Spleen (tissue), 11 donors: Measurements from ENCODE around the gene NOM1. TPM values are rescaled to one million over a fixed set of nuclear protein-coding genes. Genes with fewer than 3 reads are reported as not detected.
"Not testable (repeated sequence)": the region's sequence is repeated elsewhere in the genome, so short reads cannot be mapped to it uniquely, and the experiment has no call there.

Experiments
- DNase-seq: peaks from one replicate; pipeline ENCODE4 v3.0.0-alpha.2; 2020
- H3K27ac ChIP-seq, 8 donors: fragments of 200-600 bp; sonication (generic) in 7 of 8; 1 replicate in 4 of 8; 2 replicates in 4 of 8; pipeline versions ENCODE4 v1.5.0 to v1.8.0; 2016 to 2021; ENCODE audit warnings: inconsistent platforms in 4 of 8, mild to moderate bottlenecking in 4 of 8, moderate library complexity in 1 of 8
- H3K27me3 ChIP-seq, 7 donors: fragments of 200-600 bp; sonication (generic) in 6 of 7; replicated peaks in 1 of 7; 1 replicate in 4 of 7; 2 replicates in 3 of 7; pipeline versions ENCODE4 v1.5.0 to v1.8.0; 2016 to 2021; ENCODE audit warnings: inconsistent platforms in 3 of 7, mild to moderate bottlenecking in 1 of 7
- H3K36me3 ChIP-seq, 6 donors: fragments of 200-600 bp; sonication (generic) in 5 of 6; 1 replicate in 4 of 6; 2 replicates in 2 of 6; pipeline versions ENCODE4 v1.5.0 to v1.8.0; 2016 to 2021; ENCODE audit warnings: inconsistent platforms in 2 of 6
- H3K4me1 ChIP-seq, 6 donors: fragments of 200-600 bp; sonication (generic) in 5 of 6; 1 replicate in 3 of 6; 2 replicates in 3 of 6; pipeline versions ENCODE4 v1.5.0 to v1.8.0; 2016 to 2021; ENCODE audit warnings: inconsistent platforms in 3 of 6
- H3K4me3 ChIP-seq, 8 donors: fragments of 200-600 bp; sonication (generic) in 7 of 8; 1 replicate in 4 of 8; 2 replicates in 4 of 8; pipeline versions ENCODE4 v1.5.0 to v1.8.0; 2016 to 2021; ENCODE audit warnings: inconsistent platforms in 4 of 8, mild to moderate bottlenecking in 4 of 8, moderate library complexity in 2 of 8
- H3K9me3 ChIP-seq, 8 donors: fragments of 200-600 bp; sonication (generic) in 7 of 8; 1 replicate in 4 of 8; 2 replicates in 4 of 8; pipeline versions ENCODE4 v1.5.0 to v1.8.0; 2016 to 2021; ENCODE audit warnings: inconsistent platforms in 4 of 8
- CTCF ChIP-seq, 11 experiments: fragments of 200-600 bp in 7 of 11; fragments of 450-650 bp in 4 of 11; sonication (generic) in 4 of 11; IDR thresholded peaks in 8 of 11; conservative IDR thresholded peaks in 3 of 11; 1 replicate in 7 of 11; 2 replicates in 4 of 11; pipeline versions ENCODE4 v1.4.0 to v1.8.0; 2016 to 2021; ENCODE audit warnings: antibody characterized with exemption in 11 of 11, inconsistent platforms in 4 of 11, mild to moderate bottlenecking in 1 of 11
- POLR2A ChIP-seq, 3 donors: fragments of 450-650 bp; IDR thresholded peaks; one replicate each; pipeline ENCODE4 v1.5.1; 2017; ENCODE audit warnings: antibody characterized with exemption in 3 of 3, mild to moderate bottlenecking in 1 of 3
- POLR2AphosphoS5 ChIP-seq, 3 donors: sonication (generic); formaldehyde crosslinking; IDR thresholded peaks; one replicate each; pipeline ENCODE4 v1.5.1; 2017; ENCODE audit warnings: antibody characterized with exemption in 3 of 3
- WGBS, 5 donors: extraction: QIAGEN DNeasy Blood & Tissue Kit in 3 of 5; methylation state at CpG; one replicate each; pipeline versions ENCODE4 v1.1.5 to v1.1.7; 2013 to 2018; 5-methylcytosine and 5-hydroxymethylcytosine counted together
- intact Hi-C: fragments of 100-400 bp; cut with DNase I; formaldehyde crosslinking; loops from one replicate; pipeline ENCODE4 v1.15.0; 2023; ENCODE audit warnings: low total_unique reads
- polyA plus RNA-seq, 3 donors: library from polyadenylated mRNA; stranded (reverse); fragments of 200-250 nt; gene quantifications; one replicate each; pipeline ENCODE4 v1.2.1, GENCODE V29; 2013
- total RNA-seq, 7 donors: library from RNA; depleted of rRNA in 3 of 7; stranded (reverse); fragments of >200 nt in 3 of 7; fragmentation: NEBNext Ultra II Directional in 4 of 7; extraction: Animal tissue kit (Norgen Biotek cat#: 25700) in 4 of 7; gene quantifications; one replicate each; pipeline versions ENCODE4 v1.1.0 to v1.2.1, GENCODE V29; 2016 to 2021
- donor health status: healthy with polysubstance abuse.
- donor health status: DM: no; HTN: no; CAD: no; lungs with moderate emphysema.
- donor health status: DM: no; HTN: no; CAD: no.
- donor health status: Bipolar disorder and iron deficiency.
- donor health status: healthy.
- donor health status: DM: no; HTN: no; CAD: no.
- donor health status: DM: yes; HTN: yes; CAD: no.

NOM1 gene
- total and polyA plus RNA-seq, 10 donors, result 4.5 to 31.1 (median 22.0) TPM

- WGBS, 5 donors, result 16 to 55% (median 29%) methylated on average over 5 of the region's 5 CpGs
- no peak for DNase-seq
- Histone ChIP-seq H3K4me3 (no peak overlapping the region), H3K4me1 (peaks cover 0 to 5% (median 0%) of the 10 kb centered on the region in 6 donors), H3K27ac (no peak overlapping the region), H3K9me3 (no peaks in the 10 kb centered on the region), H3K36me3 (no peaks in the 10 kb centered on the region), H3K27me3 (peaks cover 0 to 23% (median 0%) of the 10 kb centered on the region in 7 donors)
- intact Hi-C loops, result no loop called here
- TF ChIP-seq CTCF (IDR thresholded peaks at IDR 0.05 in 8 of 11, conservative IDR thresholded peaks at IDR 0.05 in 3 of 11) (no peak), POLR2A (IDR thresholded peaks at IDR 0.05) (no peak), POLR2AphosphoS5 (IDR thresholded peaks at IDR 0.05) (peak in 1 of 3 donors; percentile 1)
Observed at GRCh38 chr7:156928406-156928747, 21.1 kb upstream of the NOM1 start.

DNA sequence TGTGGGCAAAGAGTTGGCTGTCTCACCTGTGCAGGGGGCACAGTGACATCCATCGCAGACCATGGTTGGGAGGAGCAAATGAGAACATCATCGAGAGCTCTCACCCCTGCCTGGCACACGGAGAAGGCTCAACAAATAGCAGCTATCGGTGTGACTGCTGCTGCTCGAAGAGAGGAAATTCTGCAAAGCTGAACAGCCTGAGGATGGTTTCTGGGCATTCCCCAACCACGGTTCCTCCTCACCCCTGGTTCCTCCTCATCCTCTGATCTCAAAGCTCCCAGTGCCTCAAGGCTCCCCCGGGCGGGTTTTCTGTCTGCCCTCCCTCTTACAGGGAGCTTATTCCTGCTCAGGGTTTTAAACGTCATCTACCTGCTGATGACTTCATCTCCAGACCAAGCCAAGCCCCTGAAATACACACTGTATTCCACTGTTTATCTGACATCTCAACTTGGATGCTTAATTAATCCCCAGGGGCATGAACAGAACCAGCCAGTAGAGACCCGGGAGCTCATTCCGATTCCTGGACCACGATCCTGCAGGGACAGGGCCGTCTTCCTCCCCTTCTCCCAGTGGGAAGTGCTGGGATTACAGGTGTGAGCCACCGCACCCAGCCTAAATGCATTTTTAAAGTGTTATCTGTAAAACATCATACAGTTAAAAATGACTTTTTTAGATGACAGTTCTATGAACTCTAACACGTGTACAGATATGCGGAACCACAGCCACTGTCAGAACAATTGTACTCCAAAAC is 19.5 kb upstream of the NOM1 start:
- no peak for DNase-seq
- H3K36me3 ChIP-seq, result no peaks in the 10 kb centered on the region
- intact Hi-C loops, result no loop called here
- peaks cover 0 to 5% (median 0%) of the 10 kb centered on the region in 6 donors for H3K4me1 ChIP-seq
- no peaks in the 10 kb centered on the region for H3K9me3 ChIP-seq
- WGBS, 5 donors, result 48 to 61% (median 58%) methylated on average over 16 of the region's 16 CpGs
- TF ChIP-seq POLR2AphosphoS5 (IDR thresholded peaks at IDR 0.05) (no peak), POLR2A (IDR thresholded peaks at IDR 0.05) (no peak), CTCF (IDR thresholded peaks at IDR 0.05 in 8 of 11, conservative IDR thresholded peaks at IDR 0.05 in 3 of 11) (no peak)
- no peak overlapping the region for H3K4me3 ChIP-seq
- peaks cover 0 to 23% (median 0%) of the 10 kb centered on the region in 7 donors for H3K27me3 ChIP-seq
- no peak overlapping the region for H3K27ac ChIP-seq

DNA sequence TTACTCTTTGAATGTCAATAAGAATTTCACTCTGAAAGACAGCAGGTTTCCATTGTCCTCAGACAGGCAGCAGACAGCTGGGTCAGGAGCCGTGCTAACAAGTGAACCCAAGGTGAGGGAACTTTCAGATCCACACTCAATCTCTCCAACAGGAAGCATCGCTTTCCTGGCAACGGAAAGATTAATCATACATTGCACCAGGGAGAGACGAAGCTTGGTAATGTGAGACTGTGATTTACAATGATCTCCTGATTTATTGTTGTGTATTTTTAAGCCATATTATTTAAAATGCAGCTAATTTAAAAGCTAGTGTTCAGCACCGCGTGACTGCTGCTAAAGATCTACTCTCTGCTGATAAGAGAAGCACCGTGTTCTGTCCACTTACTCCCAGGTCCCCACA is 17.5 kb upstream of the NOM1 start:
- 14 to 21% (median 17%) methylated on average over 7 of the region's 7 CpGs for WGBS, 5 donors
- Histone ChIP-seq H3K27me3 (peaks cover 0 to 28% (median 0%) of the 10 kb centered on the region in 7 donors), H3K4me1 (peaks cover 0 to 5% (median 0%) of the 10 kb centered on the region in 6 donors), H3K9me3 (no peaks in the 10 kb centered on the region), H3K36me3 (no peaks in the 10 kb centered on the region), H3K27ac (no peak overlapping the region), H3K4me3 (no peak overlapping the region)
- no peak for TF ChIP-seq CTCF (IDR thresholded peaks at IDR 0.05 in 8 of 11, conservative IDR thresholded peaks at IDR 0.05 in 3 of 11)
- peak in 1 of 3 donors; percentile 32 for TF ChIP-seq POLR2AphosphoS5 (IDR thresholded peaks at IDR 0.05)
- TF ChIP-seq POLR2A (IDR thresholded peaks at IDR 0.05), result no peak
- DNase-seq, result no peak
- intact Hi-C loops, result no loop called here

DNA sequence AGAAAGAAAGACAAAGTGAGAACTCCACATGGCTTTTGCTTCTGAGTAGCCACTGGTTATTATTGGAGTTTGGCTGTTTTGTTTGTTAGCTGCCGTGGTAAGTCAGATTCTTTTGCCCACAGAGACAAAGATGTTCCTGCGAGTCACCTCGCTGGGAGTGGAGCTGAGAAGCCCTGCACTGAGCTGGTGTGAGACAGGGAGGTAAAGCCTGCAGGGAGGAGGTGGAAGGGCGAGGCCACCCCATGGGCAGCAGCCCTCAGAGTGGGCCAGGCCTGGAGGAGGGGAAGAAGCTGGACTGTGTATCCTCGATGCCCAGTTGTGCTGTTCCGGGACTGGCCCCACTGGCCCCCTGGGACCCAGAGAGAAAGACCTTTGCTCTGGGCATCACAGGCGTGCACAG is 14.3 kb upstream of the NOM1 start:
- no peaks in the 10 kb centered on the region for H3K36me3 ChIP-seq
- H3K27me3 ChIP-seq, result peaks cover 0 to 5% (median 0%) of the 10 kb centered on the region in 7 donors
- no peaks in the 10 kb centered on the region for H3K9me3 ChIP-seq
- WGBS, 5 donors, result 79 to 94% (median 91%) methylated on average over 7 of the region's 7 CpGs
- TF ChIP-seq POLR2AphosphoS5 (IDR thresholded peaks at IDR 0.05), result no peak
- no peak for TF ChIP-seq CTCF (IDR thresholded peaks at IDR 0.05 in 8 of 11, conservative IDR thresholded peaks at IDR 0.05 in 3 of 11)
- TF ChIP-seq POLR2A (IDR thresholded peaks at IDR 0.05), result no peak
- intact Hi-C loops, result no loop called here
- no peak for DNase-seq
- no peak overlapping the region for H3K27ac ChIP-seq
- H3K4me3 ChIP-seq, result no peak overlapping the region
- H3K4me1 ChIP-seq, result no peaks in the 10 kb centered on the region

GRCh38 chr7:156936766-156937165 is 12.7 kb upstream of the NOM1 start:
- H3K27me3 ChIP-seq, DNase-seq, H3K4me1 ChIP-seq, H3K27ac ChIP-seq, H3K4me3 ChIP-seq, intact Hi-C loops, H3K36me3 ChIP-seq, H3K9me3 ChIP-seq: not testable (repeated sequence)
- WGBS, 5 donors, result 78 to 95% (median 94%) methylated on average over 3 of the region's 3 CpGs
